ENCODE measurements around the gene NTM.
"Not testable (repeated sequence)": the region's sequence is repeated elsewhere in the genome, so short reads cannot be mapped to it uniquely, and the experiment has no call there.

The NTM gene

GRCh38 chr11:131423688-131424087 lies 53.3 kb downstream of the NTM start:
- DNase-seq: no peak

GRCh38 chr11:131424257-131424876 lies 54.0 kb downstream of the NTM start:
- DNase-seq: not testable (repeated sequence)

GRCh38 chr11:131425285-131425684 lies 54.9 kb downstream of the NTM start:
- no peak for DNase-seq

DNA sequence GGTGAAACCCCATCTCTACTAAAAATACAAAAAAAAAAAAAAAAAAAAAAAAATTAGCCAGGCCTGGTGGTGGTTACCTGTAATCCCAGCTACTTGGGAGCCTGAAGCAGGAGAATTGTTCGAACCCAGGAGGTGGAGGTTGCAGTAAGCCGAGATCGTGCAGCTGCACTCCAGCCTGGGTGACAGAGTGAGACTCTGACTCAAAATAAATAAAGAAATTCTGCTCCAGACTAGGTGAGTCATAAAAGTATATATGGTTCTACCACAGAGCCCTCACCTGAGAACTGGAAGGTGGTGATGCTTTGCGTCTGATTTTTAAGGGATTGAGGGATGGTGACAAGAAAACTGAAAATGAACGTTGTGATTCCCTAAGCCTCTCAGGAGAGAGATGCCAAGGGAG lies 58.4 kb downstream of the NTM start:
- DNase-seq: no peak

DNA sequence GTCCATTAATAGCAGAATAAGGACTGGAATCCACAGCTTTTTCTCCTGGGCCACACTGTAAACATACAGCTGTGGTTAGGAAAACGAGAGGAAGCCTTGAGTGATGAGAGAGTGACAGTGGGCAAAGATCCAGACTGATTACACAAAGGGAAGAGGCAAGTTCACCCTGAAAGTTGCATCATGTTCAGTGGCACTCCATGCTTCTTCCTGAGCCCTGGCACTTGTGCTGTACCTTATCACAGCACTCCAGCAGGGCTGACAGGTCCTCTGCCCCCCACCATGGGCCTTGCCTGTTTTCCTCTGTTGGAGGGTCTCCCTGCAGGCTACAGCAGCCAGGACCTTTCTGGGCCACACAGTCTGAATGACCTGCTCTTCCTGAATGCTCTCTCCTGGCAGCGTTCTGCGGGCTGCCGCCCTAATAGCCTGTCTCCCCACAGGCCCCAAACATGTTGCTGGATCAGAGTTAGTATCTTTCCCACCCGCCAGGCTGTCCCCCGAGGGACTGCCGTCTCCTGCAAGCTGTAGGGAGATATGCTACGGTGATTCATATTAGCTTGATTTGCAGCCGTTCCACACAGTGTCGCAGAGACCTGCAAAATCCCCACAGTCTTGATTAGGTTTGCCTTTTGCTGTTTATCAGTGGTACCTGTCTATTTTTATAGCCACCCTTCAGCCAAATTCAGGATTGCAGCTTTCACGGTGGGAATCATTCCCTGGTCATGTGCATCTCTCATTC lies 60.2 kb downstream of the NTM start:
- DNase-seq: no peak

DNA sequence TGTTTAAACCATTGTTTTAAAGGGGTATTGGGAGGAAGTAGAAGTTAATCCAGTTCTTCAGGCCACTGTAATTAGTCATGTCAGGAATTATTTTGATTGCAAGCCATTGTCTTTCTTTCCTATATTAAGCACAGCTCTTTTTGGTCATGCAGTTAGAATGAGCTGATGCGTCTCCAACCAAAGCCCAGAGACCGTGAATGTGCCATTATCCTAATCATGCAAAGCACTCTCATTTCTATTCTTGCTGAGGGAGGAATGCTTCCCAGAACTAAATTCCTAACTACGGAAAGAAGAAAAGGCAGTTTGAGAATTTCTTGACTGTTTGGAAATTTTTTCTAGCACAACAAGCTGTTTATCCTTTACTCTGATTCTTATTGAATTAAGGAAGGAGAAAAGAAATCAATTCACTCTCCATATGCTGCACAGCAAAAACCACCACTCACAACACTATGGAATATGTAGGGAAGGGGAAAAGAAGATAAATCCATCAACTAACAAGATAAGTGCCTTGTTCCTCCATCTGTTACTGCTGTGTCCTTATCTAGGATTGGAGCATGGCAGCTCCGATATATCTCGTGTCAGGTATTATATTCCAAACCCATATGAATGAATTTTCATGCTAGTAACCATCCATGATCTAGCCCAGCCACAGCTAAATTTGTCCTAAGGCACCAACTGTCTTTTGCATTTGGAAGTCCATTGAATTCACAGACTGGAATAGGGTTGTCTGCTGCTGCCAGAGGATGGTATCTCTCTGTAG lies 70.8 kb downstream of the NTM start:
- DNase-seq: no peak

DNA sequence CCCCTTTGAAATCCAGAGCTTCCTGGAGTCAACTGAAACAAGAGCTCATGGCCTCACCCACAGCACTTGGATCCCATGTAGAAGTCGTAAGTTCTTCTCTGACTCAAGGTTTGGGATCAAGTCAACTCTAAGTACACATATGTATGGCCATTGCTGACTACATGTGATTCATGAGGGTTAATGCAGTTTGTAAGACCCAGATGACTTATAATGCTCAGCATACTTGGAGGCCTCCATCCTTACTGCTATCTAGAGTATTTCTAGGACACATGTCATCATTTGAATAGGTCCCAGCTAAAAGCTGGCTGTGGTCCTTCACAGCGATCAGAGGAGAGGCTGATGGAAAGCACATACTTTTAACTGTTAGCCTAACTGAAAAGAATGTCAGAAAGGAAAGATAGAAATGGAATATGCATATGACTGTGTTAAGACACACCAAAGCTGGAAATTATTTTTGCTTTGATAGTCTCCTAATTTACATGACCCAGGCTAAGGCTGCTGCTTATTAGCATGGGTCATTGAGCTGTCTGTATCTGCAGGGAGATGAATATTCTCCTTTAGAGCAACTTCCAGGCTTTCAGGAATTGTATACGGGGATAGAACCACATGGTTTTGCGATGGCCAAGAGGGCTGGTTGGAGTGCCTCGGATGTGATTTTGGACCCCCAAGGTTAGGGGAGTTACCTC lies 76.3 kb downstream of the NTM start:
- no peak for DNase-seq

DNA sequence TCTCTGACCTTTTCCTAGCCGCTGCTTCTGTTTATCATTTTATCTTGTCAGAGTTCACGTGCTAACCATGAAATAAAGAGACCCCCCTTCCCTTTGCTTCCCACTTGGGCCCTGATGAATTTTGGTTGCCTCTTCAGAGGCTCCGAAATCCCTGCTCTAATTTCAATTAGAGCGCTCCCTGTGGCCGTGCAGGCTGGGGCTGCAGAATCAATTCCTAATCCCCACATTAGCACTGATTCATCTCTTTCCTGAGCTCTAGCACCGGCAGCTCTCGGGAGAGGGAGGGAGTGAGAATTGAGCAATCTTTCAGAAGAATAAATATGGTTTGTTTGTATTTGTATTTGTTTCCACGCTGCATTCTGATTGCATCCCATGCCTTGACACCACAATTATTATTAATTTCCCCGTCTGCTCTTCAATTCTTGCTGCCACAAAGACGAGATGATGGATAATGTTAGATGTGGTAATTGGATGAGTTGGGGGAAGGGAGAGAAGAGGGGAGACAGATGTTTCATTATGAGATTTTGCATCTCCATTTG lies 76.9 kb downstream of the NTM start:
- no peak for DNase-seq

DNA sequence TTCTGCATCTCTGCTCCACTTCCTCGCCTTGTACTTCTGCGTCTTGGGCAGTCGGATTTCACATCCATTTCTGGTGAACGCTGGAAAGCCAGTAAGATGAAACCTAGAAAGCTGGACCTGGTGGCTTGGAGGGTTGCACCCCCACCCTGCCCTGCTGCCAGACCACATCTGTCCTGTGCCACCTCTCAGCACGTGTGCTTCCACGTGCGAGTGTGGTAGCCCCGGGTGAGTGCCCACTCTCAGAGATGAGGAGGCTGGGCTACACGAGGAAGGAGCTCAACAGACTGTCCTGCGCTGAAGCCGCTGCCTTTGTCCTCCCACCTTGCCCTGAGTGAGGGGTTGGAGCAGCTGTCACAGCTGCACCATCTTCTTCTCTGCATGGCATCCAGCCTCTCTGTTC lies 77.5 kb downstream of the NTM start:
- no peak for DNase-seq

GRCh38 chr11:131449036-131450019 lies 78.9 kb downstream of the NTM start:
- DNase-seq: no peak

- DNase-seq: no peak
These were observed 84.1 kb downstream of the NTM start for GRCh38 chr11:131454490-131454889.

- no peak for DNase-seq
These were observed 84.6 kb downstream of the NTM start for GRCh38 chr11:131454989-131455388.

- no peak for DNase-seq
These were observed 85.7 kb downstream of the NTM start for GRCh38 chr11:131455843-131456704.

DNA sequence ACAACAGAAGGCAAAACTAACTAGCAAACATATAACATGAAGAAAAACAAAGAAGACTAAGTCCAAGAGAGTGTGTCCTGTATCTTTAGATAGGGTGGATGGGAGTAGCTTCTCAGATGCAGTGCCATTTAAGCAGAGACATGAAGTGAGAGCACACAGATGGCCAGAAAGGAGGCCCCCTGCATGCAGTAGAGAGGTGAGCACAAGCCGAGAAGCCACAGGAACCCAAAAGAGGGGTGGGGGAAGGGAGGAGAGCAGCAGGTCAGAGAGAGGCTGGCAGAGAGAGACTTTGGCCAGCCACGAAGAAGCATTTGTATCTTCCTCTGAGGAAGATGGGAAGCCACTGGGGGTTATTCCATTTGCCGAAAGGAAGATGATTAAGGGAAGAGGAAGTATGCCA lies 86.7 kb downstream of the NTM start:
- DNase-seq: no peak

GRCh38 chr11:131458421-131458820 lies 88.0 kb downstream of the NTM start:
- DNase-seq: no peak

GRCh38 chr11:131460931-131461330 lies 90.5 kb downstream of the NTM start:
- DNase-seq: no peak

- no peak for DNase-seq
These were observed 92.2 kb downstream of the NTM start for GRCh38 chr11:131462622-131463021.

DNA sequence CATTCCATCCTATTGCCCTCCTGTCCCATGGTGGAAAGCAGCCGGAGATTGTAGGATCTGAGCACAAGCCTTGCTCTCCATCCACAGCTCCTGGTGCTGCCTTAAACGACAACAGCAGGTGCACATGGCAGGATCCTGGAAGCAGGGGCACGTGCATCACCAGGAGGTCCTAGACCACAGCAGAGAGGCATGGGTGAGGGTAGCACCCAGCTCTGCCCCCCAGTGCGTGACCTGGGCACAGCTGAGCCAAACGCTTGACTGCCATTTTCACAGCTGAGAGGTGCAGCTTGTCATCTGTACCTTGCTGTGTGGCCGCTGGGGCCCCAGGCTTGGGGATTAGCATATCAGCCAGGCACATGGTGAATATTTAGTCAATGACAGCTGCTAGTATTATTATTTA lies 92.7 kb downstream of the NTM start:
- no peak for DNase-seq

- no peak for DNase-seq
These were observed 93.4 kb downstream of the NTM start for GRCh38 chr11:131463649-131464425.

DNA sequence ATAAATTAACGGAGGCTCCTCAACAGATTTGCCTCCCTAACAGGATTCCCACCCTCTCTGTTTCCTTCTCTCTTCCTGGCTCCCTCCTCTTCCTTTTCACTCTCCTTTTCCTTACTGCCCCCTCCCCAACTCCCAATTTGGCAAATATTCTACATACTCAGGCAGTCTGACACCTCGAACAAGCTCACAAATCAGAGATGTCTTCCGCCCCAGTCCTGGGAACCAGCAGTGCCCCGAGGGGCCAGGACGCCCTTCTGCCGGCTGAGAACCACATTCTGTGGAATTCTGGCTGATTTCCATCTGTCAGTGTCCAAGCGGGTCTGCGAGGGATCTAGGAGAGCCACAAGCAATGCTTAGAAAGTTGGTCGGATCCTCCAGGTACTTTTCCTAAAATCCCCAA lies 94.0 kb downstream of the NTM start:
- no peak for DNase-seq

Data from Kasumi-1 (cell line).